NCI-H1436 (cell line): Measurements from ENCODE around the gene KEAP1.
"Not testable (repeated sequence)": the region's sequence is repeated elsewhere in the genome, so short reads cannot be mapped to it uniquely, and the experiment has no call there.

Experiments
- DNase-seq: peaks from one replicate; lab custom pipeline; 2025; lab: John Stamatoyannopoulos, UW

Gene KEAP1

DNA sequence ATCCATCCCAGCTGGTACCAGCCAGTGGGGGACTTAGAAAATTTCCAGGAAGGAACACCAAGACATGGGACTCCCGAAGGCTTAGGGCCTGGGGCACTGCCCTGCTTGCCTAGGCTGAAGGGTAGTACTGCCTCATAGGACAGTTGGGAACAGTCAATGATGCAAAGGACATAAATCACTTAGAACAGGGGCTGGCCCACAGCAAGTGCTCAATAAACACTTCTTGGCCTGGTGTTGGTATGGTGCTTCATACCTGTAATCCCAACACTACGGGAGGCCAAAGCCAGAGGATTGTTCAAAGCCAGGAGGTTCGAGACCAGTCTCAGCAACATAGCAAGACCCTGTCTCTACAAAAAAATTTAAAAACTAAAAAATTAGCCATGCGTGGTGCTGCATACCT, 5.8 kb downstream of the KEAP1 start:
- DNase-seq = no peak

DNA sequence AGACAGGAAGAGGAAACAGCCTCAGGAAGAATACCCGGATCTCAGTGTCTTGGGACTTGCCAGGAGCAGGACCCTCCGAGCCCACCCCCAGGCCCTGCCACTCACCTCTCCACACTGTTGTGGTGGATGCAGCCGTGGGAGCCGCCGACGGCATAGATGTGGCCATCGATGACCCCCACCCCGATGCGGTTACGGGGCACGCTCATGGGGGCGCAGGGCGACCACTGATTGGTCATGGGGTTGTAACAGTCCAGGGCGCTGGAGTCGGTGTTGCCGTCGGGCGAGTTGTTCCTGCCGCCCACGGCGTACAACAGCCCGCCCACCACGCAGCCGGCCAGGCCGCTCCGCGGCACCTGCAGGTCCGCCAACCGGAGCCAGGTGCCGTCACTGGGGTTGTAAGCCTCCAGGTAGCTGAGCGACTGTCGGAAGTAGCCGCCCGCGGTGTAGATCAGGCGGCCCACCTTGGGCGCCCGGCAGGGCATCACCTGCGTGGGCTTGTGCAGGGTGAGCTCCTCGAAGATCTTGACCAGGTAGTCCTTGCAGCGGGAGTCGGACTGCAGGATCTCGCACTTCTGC, 11.6 kb downstream of the KEAP1 start:
- DNase-seq = no peak

DNA sequence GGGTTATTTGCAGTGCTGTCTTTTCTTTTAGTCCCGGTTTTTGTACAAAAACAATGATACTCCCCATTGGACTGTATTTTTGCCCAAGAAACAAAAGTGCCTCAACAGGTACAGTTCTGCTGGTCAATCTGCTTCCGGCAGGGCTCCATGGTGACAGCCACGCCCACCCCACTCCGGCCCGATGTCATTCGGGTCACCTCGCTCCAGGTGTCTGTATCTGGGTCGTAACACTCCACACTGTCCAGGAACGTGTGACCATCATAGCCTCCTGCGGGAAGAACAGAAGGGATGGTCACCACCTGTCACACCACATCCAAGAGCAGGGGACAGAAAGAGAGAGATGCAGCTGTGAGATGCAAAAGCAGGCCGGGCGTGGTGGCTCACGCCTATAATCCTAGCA, 16.6 kb downstream of the KEAP1 start:
- DNase-seq = no peak

DNA sequence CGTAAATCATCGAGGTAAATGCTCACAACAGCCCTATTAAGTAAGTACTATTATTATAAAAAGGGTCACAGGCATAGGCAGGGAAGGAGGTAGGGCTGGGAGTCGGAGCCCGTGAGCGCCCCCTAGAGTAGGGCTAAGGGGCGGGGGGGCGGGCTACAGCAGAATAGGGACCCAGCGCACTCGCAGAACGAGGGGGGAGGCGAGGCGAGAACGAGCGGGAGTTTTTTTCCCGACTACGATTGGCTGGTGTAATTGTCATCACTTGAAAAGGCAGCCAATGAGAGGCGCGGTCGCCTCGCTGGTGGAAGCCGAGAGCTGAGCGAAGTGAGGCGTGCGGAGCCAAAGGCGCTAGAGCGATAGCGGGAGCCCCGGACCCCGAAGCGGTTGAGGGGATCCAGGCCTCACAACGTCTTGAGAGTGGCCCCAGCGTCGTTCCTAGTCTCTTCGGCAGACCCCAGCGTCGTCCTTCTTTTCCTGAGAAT, 24.2 kb downstream of the KEAP1 start:
- no peak for DNase-seq

DNA sequence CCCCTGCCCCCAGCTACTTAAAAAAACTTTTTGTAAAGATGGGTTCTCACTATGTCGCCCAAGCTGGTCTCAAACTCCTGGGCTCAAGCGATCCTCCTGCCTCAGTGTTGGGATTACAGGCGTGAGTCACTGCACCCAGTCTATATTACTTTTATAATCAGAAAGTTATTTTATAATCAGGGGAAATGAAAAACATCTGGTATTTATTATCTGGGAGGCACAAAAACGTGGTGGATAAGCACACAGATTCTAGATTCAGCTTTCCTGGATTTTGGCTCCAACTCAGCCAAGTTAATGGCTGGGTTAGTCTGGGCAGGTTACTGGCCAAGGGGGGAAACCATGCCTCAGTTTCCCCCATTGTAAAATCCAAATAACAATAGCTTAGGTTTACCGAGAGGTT, 24.7 kb downstream of the KEAP1 start:
- DNase-seq = no peak

DNA sequence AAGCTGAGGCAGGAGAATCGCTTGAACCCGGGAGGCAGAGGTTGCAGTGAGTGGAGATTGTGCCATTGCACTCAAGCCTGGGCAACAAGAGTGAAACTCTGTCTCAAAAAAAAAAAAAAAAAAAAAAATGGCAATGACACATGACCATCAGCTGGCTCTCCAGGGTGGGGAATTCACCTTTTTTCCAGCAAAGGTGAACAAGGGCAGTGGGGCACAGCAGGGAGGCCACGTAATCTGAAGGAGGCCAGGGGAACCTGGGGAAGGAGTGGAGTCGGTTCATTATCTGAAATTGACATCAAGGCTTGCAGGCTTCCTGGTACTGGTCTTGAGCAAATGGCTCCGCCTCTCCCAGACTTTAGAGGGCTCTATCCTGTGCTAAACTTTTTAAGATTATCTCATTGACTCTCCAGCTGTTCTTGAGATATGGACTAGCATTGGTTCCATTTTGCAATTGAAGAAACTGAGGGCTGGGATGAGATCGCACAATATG, 28.1 kb downstream of the KEAP1 start:
- DNase-seq = no peak

DNA sequence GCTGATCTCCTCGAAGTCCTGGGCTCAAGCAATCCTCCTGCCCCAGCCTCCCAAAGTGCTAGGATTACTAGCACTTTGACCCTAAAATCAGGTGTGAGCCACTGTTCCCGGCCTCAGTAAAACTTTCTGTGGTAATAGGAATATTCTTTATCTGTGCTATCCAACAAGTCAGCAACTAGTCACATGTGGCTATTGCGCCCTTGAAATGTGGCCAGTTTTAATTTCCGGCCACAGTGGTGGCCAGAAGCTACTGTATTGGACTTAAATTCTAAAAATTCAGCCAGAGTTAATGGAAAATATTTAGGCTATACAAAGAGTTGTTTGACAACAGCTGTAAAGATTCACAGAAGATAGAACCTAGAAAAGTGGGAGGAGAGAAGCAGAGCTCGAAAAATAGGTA, 30.0 kb downstream of the KEAP1 start:
- DNase-seq = no peak

DNA sequence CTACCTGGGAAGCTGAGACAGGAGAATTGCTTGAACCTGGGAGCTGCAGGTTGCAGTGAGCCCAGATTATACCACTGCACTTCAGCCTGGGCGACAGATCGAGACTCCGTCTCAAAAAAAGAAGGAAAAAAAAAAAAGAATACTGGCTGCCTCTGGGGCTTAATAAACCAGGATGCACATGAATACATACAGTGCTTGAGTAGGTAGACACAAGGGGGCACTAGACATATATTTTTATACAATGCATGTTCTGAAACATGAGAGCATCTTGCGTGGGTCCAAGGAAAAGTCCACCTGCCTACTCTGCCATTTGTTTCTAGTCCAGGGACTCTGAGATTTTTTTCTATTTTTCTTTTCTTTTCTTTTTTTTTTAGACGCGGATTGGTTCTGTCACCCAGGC, 31.2 kb downstream of the KEAP1 start:
- no peak for DNase-seq

DNA sequence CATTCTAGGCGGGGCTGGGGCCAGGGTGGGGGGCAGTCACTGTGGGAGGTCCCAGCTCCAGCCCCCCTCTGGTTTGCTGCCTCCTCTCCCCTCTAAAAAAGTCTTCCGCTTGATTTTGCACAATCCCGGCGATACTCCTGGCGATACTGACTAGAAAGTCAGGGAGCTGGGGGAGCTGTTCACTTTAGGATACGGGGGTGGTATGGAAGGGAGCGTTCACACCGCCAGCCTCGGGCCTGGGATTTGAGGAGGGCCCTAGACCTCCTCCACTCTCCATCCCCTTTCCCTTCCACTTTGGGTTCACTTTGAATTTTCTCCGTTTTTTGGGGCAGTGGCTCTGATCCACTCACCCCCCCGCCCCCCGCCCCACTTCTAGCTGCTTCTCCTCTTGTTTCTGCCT, 35.0 kb downstream of the KEAP1 start:
- no peak for DNase-seq

DNA sequence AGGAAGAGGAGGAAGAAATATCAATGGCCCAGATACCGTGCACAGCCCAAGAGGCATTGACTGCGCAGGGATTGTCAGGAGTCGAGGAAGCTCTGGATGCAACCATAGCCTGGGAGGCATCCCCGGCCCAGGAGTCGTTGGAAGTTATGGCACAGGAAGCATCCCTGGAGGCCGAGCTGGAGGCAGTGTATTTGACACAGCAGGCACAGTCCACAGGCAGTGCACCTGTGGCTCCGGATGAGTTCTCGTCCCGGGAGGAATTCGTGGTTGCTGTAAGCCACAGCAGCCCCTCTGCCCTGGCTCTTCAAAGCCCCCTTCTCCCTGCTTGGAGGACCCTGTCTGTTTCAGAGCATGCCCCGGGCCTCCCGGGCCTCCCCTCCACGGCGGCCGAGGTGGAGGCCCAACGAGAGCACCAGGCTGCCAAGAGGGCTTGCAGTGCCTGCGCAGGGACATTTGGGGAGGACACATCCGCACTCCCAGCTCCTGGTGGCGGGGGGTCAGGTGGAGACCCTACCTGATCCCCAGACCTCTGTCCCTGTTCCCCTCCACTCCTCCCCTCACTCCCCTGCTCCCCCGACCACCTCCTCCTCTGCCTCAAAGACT, 36.0 kb downstream of the KEAP1 start:
- no peak for DNase-seq

DNA sequence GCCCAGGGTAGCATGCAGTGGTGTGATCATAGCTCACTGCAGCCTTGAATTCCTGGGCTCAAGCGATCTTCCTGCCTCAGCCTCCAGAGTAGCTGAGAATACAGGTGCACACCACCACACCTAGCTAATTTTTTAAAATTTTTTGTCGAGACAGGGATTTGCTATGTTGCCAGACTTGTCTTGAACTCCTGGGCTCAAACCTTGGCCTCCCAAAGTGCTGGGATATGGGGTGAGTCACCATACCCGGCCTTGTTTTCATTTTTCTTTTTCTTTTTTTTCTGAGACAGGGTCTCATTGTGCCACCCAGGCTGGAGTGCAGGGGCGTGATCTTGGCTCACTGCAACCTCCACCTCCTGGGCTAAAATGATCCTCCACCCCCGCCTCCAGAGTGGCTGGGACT, 38.7 kb downstream of the KEAP1 start:
- DNase-seq = no peak

DNA sequence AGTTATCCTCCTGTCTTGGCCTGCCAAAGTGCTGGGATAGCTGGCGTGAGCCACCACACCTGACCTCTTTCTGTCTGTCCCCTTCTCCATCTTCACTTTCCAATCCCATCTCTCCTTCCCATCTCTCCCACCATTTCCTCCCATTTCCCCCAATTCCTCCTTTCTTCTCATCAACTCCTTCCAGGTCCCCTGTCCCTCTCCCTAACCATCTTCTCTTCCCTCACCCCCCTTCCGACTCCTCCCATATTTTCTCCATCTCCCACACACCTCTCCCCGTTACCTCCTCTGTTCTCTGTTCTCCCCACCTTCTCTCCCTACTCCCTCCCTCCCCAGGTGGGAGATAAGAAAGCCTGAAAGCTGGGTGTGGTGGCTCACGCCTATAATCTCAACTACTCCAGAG, 40.6 kb downstream of the KEAP1 start:
- no peak for DNase-seq

DNA sequence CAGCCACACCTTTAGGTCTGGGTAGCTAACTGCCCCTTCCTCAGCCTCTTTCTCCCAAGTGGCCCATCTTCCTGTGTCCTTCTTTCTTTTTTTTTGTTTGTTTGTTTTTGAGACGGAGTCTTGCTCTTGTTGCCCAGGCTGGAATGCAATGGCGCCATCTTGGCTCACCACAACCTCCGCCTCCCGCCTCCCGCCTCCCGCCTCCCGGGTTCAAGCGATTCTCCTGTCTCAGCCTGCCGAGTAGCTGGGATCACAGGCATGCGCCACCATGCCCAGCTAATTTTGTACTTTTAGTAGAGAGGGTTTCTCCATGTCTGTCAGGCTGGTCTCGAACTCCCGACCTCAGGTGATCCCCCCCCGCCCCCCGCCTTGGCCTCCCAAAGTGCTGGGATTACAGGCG, 41.1 kb downstream of the KEAP1 start:
- not testable (repeated sequence) for DNase-seq

DNA sequence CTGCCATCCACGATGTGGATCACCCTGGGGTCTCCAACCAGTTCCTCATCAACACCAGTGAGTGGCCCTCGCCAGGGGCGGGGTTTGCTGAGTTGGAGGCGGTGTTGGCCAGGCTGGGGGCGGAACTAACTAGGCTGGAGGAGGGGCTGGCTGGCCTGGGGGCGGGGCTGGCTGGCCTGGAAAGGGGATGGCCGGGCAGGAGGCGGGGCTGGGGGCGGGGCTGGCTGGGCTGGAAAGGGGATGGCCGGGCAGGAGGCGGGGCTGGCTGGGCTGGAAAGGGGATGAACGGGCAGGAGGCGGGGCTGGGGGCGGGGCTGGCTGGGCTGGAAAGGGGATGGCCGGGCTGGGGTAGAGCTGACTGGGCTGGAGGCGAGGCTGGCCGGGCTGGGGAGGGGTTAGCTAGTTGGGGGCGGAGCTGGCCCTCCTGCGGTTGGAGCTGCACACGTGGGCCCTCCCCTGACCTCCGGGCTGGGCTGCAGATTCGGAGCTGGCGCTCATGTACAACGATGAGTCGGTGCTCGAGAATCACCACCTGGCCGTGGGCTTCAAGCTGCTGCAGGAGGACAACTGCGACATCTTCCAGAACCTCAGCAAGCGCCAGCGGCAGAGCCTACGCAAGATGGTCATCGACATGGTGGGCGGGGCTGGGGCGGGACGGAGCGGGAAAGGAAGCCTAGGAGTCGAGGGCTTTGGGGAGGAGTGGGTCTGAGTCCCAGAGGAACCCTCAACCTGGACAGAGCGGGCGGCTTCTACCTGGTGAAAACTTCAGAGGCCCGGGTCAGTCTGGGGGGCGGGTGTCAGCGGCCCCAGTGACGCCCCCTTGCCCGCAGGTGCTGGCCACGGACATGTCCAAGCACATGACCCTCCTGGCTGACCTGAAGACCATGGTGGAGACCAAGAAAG, 41.9 kb downstream of the KEAP1 start:
- DNase-seq = peak; percentile 84

DNA sequence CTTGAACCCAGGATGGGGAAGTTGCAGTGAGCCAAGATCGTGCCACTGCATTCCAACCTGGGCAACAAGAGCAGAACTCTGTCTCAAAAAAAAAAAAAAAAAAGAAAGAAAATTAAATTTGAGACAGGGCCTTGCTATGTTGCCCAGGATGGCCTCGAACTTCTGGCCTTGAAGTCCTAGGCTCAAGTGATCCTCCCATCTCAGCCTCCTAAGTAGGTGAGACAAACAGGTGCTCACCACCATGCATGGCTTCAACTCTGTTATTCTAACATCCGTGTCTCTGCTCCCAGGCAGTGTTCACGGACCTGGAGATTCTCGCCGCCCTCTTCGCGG, 42.5 kb downstream of the KEAP1 start:
- no peak for DNase-seq

DNA sequence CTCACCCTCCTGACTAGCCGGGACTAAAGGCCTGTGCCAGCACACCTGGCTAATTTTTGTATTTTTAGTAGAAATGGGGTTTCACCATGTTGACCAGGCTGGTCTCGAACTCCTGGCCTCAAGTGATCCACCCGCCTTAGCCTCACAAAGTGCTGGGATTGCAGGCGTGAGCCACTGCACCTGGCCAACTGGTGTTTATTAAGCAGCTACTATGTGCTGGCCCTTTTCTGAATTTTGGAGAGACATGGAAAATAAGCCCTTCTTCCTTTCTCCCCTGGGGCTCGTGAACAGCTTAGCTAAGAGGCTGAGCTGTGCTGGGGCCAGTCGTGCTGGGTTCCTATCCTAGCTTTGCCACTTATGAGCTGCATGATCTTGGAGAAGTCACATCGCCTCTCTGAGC, 44.4 kb downstream of the KEAP1 start:
- not testable (repeated sequence) for DNase-seq

DNA sequence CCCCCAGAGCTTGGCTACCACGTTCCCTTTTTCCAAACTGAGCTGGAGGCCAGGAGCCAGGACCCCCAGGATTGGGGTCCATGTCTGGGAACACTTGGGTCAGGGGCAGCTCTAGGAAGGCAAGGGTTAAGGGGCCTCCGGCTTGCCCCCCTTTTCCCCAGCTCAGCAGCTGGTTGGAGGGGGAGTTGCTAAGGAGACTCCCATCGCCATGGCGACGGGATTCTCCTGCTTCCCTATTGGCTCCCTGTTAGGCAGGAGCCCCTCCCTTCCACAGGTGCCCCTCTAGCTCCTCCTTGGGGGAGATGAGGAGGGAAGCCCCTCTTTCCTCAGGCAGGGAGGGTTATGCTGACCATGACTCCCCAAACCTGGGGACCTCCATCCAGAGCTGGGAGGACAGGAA, 48.9 kb downstream of the KEAP1 start:
- DNase-seq = peak; percentile 70

DNA sequence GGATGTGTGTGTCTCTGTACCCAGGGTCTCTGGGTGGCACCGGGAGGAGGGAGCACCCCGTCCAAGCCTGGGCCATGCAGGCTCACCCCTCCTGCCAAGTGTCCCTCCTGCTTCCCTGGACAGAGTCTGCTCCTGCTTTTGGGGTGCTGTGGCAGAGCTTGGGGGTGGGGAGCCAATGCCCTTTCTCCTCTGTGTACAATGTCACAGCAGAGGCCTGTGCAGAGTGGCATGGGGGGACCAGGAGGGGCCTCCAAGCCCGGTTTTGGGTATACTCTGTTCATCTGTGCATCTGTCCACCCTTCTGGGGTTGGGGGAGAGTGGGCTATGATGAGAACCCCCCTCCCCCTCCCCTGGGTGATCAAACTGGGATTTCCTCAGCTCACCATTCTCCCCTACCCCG, 49.3 kb downstream of the KEAP1 start:
- no peak for DNase-seq

DNA sequence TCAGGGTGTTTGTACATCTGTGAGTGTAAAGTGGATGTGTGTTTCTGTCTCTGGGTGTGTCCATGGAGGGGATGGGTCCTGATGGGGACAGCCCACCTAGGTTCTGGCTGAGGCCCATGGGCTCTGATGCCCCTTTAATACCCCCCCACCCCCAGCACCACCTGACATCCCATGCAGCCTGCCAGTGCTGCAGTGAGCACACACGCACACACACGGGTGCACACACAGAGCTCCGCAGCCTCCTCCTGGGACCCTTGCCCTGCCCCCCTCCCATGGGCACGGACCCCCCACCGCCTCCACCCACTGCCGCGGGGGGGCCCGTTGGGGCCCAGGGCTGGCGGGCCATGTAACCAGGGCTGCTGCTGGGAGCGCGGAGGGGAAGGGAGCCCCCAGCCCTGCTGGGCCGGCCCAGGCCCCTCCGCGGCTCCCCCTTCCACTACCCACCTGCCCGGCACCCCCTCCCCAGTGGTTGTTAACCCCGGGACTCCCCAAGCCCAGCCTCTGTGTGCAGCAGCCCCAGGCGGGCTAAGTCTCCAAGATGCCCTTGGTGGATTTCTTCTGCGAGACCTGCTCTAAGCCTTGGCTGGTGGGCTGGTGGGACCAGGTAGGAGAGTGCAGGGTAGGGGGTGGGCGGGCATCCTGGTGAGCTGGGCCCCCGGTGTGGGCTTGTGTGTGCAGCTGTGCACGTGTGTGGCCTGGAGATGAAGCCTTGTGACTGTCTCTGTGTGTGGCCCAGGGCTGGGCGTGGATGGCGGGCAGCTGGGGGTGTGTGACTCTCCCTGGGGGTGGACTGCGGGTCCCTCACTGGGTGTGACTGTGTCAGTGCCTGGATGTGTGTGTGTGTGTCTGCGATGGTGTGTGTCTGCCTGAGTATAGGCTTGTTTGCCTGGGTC, 50.2 kb downstream of the KEAP1 start:
- DNase-seq = no peak

DNA sequence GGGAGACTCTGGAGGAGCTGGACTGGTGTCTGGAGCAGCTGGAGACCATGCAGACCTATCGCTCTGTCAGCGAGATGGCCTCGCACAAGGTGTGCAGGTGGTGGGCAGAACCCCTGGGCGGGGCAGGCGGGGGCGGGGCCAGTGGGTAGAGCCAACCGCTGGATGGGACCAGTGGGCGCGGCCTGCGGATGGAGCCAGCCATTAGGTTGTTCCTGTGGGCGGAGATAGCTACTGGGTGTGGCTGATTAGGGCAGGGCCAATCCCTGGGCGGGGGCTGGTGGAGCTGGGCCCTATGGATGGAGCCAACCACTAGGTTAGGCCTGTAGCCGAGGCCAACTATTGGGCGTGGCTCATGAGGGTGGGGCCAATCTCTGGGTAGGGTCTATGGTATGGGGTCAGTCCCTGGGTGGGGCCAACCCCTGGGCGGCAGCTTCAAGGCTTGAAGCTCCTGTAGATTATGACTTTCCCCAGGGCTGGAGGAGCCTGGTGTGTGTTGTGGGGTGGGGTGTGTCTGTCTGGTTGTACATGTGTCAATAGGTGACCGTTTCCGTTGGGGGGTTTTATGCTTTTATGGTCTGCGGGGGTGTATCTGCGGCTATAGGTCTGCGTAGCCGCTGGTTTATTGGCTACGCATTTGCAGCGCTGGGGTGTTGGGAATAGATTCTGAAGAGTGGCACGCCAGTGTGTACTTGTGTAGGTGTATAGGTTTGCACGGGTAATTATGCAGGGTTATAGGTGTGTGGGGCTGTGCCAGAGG, 52.1 kb downstream of the KEAP1 start:
- DNase-seq = no peak

DNA sequence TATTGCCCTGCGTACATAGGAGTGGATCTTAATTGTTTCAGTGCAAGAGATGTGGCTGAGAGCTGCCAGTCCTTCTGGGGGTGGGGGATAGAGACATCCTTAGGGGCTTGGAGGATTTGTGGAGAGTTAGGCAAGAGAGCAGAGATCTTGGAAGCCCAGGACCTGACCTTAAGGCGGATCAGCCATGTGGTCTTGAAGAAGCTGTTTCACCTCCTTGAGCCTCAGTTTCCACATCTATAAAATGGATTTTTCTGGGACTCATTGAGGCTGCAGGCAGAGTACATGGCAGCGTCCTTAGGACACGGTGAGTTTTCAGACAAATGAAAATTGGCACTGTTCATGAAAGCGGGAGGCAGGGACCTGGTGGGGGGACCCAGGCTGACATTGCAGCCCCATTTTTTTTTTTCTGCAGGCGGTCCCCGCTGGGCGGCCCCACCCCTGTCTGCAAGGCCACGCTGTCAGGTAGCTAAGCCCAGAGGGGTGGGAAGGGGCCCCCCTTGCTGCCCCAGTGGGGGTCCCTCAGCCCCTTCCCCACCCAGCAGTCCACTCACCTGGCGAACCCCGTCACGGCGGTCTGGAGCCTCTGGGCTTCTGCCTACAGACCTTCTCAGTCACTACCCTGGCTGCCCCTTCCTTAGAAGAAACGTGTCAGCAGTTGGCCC, 52.8 kb downstream of the KEAP1 start:
- no peak for DNase-seq
